Measurements from ENCODE around the gene LCNL1.

DNA sequence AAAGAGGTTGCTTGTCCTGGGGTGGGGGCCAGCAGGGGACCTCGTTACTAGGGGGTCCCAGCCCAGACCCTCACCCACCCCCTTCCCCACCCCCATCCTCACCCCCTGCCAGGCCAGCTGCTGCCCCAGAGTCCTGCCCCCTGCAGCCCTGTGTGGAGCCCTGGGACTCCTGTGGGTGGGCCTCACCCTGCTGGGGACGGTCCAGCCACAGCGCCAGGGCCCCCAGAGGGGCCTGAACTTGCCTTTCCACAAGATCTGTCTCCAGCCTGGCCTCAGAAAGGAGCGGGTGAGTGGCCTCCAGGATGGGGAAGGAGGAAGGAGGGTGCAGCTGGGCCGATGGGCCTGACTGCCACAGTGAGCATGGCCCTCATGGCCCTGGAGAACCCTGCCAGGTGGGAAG is 13.0 kb upstream of the LCNL1 start:
- TF ChIP-seq, protein P1, sequence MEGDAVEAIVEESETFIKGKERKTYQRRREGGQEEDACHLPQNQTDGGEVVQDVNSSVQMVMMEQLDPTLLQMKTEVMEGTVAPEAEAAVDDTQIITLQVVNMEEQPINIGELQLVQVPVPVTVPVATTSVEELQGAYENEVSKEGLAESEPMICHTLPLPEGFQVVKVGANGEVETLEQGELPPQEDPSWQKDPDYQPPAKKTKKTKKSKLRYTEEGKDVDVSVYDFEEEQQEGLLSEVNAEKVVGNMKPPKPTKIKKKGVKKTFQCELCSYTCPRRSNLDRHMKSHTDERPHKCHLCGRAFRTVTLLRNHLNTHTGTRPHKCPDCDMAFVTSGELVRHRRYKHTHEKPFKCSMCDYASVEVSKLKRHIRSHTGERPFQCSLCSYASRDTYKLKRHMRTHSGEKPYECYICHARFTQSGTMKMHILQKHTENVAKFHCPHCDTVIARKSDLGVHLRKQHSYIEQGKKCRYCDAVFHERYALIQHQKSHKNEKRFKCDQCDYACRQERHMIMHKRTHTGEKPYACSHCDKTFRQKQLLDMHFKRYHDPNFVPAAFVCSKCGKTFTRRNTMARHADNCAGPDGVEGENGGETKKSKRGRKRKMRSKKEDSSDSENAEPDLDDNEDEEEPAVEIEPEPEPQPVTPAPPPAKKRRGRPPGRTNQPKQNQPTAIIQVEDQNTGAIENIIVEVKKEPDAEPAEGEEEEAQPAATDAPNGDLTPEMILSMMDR (IDR thresholded peaks at IDR 0.05) = no peak
- TF ChIP-seq POLR2AphosphoS5 (IDR thresholded peaks at IDR 0.05) = no peak
- no peak for TF ChIP-seq POLR2A (IDR thresholded peaks at IDR 0.05)

Measured in prostate gland (tissue), 2 donors.